Endothelial cell (in vitro differentiated cells): ENCODE measurements around the gene ALS2. TPM values are rescaled to one million over a fixed set of nuclear protein-coding genes. Genes with fewer than 3 reads are reported as not detected.

Source experiments
- DNase-seq: peaks from one replicate; pipeline ENCODE4 v3.0.0; 2021; ENCODE audit warnings: low spot score
- H3K27ac Mint-ChIP-seq: one replicate; pipeline ENCODE4 v1.8.0; 2021; ENCODE audit warnings: mixed read lengths, inconsistent platforms; ENCODE audit not compliant: unreplicated experiment
- H3K27me3 Mint-ChIP-seq: one replicate; pipeline ENCODE4 v1.8.0; 2021; ENCODE audit warnings: mild to moderate bottlenecking, moderate library complexity, mixed read lengths, inconsistent platforms; ENCODE audit not compliant: unreplicated experiment
- H3K36me3 Mint-ChIP-seq: one replicate; pipeline ENCODE4 v1.8.0; 2021; ENCODE audit warnings: mild to moderate bottlenecking, low read depth, mixed read lengths, inconsistent platforms; ENCODE audit not compliant: unreplicated experiment
- H3K4me1 Mint-ChIP-seq: one replicate; pipeline ENCODE4 v1.8.0; 2021; ENCODE audit warnings: mild to moderate bottlenecking, mixed read lengths, inconsistent platforms; ENCODE audit not compliant: unreplicated experiment
- H3K4me3 Mint-ChIP-seq: one replicate; pipeline ENCODE4 v1.8.0; 2021; ENCODE audit warnings: mild to moderate bottlenecking, mixed read lengths, inconsistent platforms; ENCODE audit not compliant: unreplicated experiment
- H3K9me3 Mint-ChIP-seq: one replicate; pipeline ENCODE4 v1.8.0; 2021; ENCODE audit warnings: mixed read lengths, inconsistent platforms; ENCODE audit not compliant: unreplicated experiment
- CTCF ChIP-seq: fragments of 200-600 bp; sonication (generic); IDR thresholded peaks from one replicate; pipeline ENCODE4 v1.5.0; 2021; ENCODE audit warnings: antibody characterized with exemption; ENCODE audit not compliant: unreplicated experiment
- total RNA-seq: library from RNA; stranded (reverse); fragmentation: NEBNext Ultra II Directional; extraction: Animal tissue kit (Norgen Biotek cat#: 25700); gene quantifications from one replicate; pipeline ENCODE4 v1.2.1, GENCODE V29; 2021; ENCODE audit not compliant: unreplicated experiment

Gene ALS2
- total RNA-seq, 1 donor from 2014 or later: 43.1 TPM

DNA sequence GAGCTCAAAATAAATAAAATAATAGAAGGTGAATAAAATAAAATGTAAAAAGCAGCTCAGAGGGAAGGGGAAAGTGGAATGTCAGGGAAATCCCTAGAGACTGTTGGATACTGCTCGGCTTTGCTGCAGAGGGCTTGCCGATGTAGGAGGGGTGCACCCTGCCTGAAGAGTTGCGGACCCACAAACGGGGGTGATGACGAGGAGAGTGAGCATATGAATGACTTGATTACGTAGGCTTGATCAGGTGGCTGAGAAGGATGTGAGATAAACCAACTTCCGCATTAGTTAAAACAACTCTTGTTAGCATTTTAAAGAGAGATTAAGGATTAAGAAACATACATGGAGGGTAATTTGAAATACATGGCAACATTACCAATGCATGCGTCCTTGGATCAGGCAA, 116.4 kb downstream of the ALS2 start:
- Mint-ChIP-seq H3K9me3 (no peaks in the 10 kb centered on the region), H3K36me3 (no peaks in the 10 kb centered on the region), H3K4me1 (no peaks in the 10 kb centered on the region), H3K4me3 (no peak overlapping the region), H3K27ac (no peak overlapping the region), H3K27me3 (no peaks in the 10 kb centered on the region)
- DNase-seq: no peak
- no peak for TF ChIP-seq CTCF

- H3K4me3 Mint-ChIP-seq: no peak overlapping the region
- no peaks in the 10 kb centered on the region for H3K4me1 Mint-ChIP-seq
- no peaks in the 10 kb centered on the region for H3K36me3 Mint-ChIP-seq
- H3K9me3 Mint-ChIP-seq: no peaks in the 10 kb centered on the region
- TF ChIP-seq CTCF: no peak
- no peaks in the 10 kb centered on the region for H3K27me3 Mint-ChIP-seq
- no peak overlapping the region for H3K27ac Mint-ChIP-seq
- no peak for DNase-seq
Measured at GRCh38 chr2:201661366-201661765, 119.4 kb downstream of the ALS2 start.

- TF ChIP-seq CTCF: no peak
- H3K4me1 Mint-ChIP-seq: no peaks in the 10 kb centered on the region
- no peaks in the 10 kb centered on the region for H3K9me3 Mint-ChIP-seq
- H3K4me3 Mint-ChIP-seq: no peak overlapping the region
- H3K36me3 Mint-ChIP-seq: no peaks in the 10 kb centered on the region
- no peak for DNase-seq
- no peaks in the 10 kb centered on the region for H3K27me3 Mint-ChIP-seq
- no peak overlapping the region for H3K27ac Mint-ChIP-seq
Measured at GRCh38 chr2:201660293-201660895, 120.3 kb downstream of the ALS2 start.

DNA sequence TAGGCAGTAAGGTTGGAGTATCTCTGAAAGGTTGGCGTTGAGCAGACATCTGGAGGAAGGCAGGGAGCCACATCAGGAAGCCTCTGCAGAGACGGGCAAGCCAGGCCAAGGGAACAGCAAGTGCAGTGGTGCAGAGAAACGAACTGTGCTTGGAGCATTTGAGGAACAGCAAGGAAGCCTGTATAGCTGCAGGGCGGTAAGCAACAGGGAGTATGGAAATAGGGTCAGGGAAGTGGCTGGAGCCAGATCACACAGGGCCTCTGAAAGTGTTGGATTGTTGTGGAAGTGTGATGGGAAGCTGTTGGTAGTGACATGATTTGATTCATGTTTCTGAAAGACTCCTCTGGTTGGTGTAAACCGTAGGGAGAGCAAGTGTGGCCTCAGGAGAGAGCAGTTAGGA, 124.0 kb downstream of the ALS2 start:
- Mint-ChIP-seq H3K9me3 (no peaks in the 10 kb centered on the region), H3K27me3 (no peaks in the 10 kb centered on the region), H3K27ac (no peak overlapping the region), H3K36me3 (no peaks in the 10 kb centered on the region), H3K4me3 (no peak overlapping the region), H3K4me1 (no peaks in the 10 kb centered on the region)
- no peak for DNase-seq
- TF ChIP-seq CTCF: no peak

- no peaks in the 10 kb centered on the region for H3K4me1 Mint-ChIP-seq
Measured at GRCh38 chr2:201656102-201656501, 124.6 kb downstream of the ALS2 start.

More at GRCh38 chr2:201656102-201656501, 124.6 kb downstream of the ALS2 start:
- no peaks in the 10 kb centered on the region for H3K9me3 Mint-ChIP-seq
- TF ChIP-seq CTCF: no peak
- no peak overlapping the region for H3K4me3 Mint-ChIP-seq
- H3K36me3 Mint-ChIP-seq: no peaks in the 10 kb centered on the region
- no peak for DNase-seq
- no peak overlapping the region for H3K27ac Mint-ChIP-seq
- H3K27me3 Mint-ChIP-seq: no peaks in the 10 kb centered on the region
